HG03280 (cell line): ENCODE results near the gene CDK12.

Source experiments
- ATAC-seq: cut with Tn5 transposase; IDR thresholded peaks from one replicate; pipeline ENCODE4 v1.9.1; 2021; ENCODE audit warnings: mild to moderate bottlenecking, moderate library complexity; ENCODE audit not compliant: unreplicated experiment

CDK12 gene

DNA sequence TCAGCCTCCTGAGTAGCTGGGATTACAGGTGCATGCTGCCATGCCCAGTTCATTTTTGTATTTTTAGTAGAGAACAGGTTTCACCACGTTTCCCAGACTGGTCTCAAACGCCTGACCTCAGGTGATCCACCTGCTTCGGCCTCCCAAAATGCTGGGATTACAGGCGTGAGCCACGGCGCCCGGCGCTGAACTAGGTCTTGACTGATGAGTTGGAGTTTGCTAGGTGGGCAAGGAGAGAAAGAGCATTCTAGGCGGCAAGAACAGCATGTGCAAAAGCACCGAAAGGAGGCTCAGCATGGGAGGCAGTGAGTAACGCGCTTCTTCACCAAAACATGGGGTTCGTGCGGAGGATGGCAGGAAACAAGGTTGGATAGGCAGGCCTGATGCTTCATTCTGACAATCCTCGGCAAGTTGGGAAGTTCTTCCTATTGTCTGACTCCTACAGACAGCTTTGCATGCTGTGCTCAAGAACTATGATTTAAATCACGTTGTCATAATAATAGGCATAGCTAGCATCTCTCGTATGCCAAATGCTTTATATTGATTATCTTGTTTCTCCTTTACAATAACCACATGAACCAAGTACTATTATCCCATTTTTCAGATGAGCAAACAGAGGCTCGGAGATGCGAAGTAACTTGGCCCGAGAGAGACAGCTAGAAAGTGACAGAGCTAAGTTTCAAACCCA is 119.9 kb downstream of the CDK12 start:
- no peak for ATAC-seq

DNA sequence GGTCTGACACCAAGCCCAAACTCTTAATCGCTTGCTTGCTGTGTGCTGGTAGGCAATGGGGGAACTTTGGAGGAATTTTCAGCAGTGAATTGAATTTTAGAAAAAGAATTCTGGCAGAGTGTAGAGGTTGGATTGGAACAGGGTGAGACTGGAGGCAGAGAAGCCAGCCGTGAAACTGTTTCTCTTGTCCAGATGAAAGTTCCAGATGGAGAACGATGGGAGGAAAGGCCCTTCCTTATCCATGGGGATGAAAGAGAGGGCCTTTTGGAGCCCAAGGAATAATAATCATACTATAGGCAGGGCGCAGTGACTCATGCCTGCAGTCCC is 120.4 kb downstream of the CDK12 start:
- ATAC-seq, result no peak

DNA sequence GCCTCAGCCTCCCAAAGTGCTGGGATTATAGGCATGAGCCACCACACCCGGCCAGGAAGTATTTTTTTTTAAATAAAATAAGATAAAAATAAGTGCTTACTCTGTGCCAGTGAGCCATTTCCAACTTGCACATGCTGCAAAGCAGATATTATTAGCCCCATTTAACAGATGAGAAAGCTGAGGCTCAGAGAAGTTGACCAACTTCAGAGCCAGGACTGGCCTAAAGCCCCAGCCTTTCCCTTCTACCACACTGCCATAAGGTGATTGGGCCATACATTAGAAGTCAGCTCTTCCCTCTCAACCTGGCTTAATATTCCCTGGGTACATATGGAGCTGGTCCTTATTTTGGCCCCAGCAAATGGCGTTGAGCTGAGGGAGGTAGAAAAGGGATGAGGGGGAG is 121.4 kb downstream of the CDK12 start:
- ATAC-seq, result no peak
